Renal cortex interstitium (tissue), 11 donors: Measurements from ENCODE around the gene PTH2. TPM values are rescaled to one million over a fixed set of nuclear protein-coding genes. Genes with fewer than 3 reads are reported as not detected.
A peak's percentile ranks its signal among the peaks of the same experiment; 100 is the strongest.

Source experiments
- DNase-seq, 11 donors: peaks; one replicate each; pipeline ENCODE4 v3.0.0-alpha.2; 2013; ENCODE audit warnings: low read depth in 9 of 11, low spot score in 4 of 11; ENCODE audit errors: extremely low read depth in 1 of 11
- polyA plus RNA-seq, 3 donors: library from polyadenylated mRNA; unstranded; fragments of 120-200 nt; gene quantifications; one replicate each; pipeline ENCODE4 v1.2.1, GENCODE V29; 2013; ENCODE audit not compliant: insufficient read length in 3 of 3

Gene PTH2
- polyA plus RNA-seq, 3 donors, result not detected

DNA sequence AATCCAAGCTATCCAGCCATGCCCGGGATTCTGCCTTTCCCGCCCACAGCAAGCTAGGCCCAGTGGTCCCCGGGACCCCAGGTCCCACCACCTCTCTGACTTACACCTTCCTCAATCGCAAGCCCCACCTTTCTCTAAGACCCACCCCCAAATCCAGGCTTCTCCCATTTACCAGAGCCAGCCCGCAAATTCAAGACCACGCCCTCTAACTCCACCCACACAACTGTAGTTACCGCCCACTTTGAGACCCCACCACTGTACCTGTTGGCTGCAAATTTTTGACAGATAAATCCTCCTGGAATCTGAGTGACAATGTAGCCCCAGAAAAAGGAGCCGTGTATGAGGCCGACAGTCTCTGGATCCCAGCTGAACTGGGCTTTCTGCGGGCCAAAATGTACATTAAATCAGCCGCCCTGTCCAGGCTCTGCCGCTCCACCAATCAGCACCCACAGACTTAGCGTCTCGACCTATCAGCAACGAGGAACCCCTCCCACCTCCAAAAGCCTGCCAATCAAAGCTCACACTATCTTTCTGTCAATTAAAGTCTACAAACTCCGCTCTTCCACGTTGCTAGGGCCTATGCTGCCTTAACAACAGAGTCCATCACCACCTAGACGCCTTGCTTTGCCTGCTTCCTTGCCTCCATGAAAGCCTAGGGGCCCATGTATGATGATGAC is 11.8 kb upstream of the PTH2 start:
- DNase-seq, result no peak

DNA sequence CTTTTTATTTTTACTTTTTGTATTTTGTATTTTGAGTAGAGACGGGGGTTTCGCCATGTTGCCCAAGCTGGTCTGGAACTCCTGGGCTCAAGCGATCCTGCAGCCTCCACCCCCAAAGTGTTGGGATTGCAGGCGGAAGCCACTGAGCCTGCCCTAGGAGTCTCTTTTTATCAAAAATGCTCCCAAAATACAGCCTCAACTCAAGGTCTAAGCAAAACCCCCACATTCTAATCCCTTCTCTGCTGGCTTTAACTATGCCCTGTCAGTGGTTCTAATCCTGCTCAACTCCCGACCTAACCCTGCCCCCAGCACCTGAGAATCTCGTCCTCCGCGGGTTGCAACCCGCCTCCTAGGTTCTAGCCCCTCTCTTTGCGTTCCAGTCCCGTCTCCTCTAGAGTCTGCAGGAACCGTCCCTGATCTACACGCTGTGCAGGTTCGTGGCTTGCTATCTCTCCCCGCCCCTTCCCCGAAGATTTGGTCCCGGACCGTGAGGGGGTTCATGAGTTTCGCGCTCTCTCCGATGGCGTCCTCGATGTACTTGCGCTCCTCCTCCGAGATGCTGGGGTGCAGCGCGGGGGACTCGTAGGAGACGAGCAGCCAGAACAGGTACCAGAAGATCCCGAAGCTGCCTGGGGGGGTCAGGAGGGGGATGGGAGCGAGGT is 10.1 kb upstream of the PTH2 start:
- DNase-seq, result no peak

DNA sequence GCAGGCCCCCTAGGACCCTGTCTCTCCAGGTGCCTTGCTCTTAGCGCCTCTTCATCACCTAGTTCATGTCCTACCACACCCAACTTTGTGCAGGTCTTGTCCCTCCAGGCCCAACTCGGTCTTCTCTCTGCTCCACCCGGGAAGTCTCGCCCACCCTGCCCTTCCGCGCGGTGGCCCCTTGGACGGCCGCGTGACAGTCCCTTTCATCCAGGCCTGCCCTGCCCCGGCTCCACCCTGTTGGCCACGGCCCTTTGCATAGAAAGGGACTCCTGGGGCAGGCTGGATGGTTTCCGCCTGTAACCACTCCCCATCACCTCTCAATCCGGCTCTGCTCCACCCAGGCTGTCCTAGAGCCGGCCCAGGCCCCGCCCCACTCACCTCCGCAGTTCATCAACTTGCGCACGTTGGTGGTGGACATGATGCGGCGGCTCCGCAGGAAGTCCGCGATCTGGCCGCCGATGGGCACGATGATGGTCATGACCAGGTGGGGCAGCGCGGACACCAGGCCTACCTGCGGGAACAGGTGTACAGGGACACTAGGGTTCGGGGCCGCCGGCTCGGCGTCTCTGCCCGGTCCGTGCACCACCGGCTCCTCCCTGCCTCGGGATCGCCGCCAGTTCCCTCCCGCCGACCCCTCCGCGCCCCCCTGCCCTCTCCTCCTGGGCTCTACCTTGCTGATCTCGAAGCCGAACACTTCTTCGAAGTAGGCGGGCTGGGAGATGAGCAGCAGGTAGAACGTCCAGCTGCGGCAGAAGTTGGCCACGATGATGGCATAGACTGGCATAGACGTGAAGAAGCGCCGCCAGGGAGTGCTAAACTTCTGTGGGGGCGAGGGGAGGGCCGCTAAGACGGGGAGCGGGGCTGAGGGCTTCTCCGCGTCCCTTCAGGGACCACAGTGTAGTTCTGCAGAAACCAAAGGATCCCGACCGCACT is 9.2 kb upstream of the PTH2 start:
- DNase-seq, result no peak

DNA sequence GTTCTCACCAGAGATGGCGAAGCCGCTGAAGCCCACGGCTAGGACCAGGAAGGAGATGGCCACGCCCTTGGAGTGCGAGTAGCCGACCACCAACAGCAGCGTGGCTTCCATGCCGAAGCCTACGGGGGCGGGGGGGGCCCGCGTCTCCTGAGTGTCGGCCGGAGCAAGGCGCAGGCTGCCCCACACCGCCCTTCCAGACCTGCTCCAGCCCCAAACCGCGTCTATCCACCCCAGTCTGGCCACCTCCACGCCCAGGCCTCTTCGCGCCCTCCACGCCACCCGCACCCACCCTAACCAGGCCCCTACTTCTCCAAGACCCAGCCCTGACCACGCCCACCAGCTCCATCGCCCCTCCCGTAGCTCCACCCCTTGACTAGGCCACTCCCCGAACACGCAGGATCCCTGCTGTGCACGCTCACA is 8.1 kb upstream of the PTH2 start:
- no peak for DNase-seq

DNA sequence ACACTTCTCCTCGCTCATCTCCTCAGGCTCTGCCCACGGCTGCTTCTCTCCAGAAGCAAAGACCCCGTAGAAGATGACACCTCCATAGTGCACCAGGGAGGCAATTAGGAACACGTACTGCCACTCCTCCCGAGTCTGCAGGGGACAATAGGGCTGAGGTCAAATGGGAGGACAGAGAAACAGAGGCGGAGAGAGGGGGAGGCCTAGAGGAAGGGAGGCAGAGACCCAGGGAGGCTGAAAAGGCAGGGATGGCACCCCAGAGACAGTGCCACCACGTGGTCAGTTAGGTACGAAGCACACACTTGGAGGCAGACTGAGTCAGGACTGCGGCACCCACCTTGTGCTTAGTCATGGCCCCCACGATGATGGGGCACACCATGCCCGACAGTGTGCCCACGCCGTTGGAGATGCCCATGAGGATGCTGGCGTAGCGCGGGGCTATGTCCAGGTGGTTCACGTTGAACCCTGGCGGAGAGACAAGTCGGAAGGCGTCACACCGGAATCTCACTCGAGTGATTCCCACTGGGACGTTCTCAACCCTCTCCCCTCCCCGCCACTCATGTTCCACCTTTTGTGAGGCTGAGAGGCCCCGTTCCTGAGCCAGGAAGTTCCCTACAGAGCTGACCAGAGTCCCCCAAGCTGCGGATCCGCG is 7.6 kb upstream of the PTH2 start:
- DNase-seq, result no peak

DNA sequence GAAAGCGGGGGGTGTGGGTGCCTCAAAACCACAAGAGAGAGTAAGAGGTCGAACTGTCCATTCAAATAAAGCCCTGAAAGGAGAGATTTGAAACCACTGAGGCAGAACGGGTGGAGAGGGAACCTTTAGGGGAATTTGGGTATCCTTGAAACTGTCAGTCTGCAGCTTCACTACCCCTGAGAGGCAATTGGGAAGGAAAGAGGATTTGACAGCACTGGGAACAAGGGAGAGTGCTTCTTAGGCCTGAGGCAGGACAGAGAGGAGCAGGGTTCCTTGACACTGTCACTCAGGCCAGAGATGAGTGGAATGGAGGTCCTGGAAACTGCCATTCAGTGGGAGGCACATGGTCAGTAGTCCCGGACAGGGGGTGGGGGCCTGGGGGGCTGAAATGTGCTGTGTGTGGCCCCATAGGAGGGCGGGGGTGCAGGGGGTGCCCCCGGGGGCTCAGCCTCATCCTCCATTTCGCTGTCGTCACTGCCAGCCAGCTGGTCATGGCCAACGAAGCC is 7.0 kb upstream of the PTH2 start:
- DNase-seq, result no peak

DNA sequence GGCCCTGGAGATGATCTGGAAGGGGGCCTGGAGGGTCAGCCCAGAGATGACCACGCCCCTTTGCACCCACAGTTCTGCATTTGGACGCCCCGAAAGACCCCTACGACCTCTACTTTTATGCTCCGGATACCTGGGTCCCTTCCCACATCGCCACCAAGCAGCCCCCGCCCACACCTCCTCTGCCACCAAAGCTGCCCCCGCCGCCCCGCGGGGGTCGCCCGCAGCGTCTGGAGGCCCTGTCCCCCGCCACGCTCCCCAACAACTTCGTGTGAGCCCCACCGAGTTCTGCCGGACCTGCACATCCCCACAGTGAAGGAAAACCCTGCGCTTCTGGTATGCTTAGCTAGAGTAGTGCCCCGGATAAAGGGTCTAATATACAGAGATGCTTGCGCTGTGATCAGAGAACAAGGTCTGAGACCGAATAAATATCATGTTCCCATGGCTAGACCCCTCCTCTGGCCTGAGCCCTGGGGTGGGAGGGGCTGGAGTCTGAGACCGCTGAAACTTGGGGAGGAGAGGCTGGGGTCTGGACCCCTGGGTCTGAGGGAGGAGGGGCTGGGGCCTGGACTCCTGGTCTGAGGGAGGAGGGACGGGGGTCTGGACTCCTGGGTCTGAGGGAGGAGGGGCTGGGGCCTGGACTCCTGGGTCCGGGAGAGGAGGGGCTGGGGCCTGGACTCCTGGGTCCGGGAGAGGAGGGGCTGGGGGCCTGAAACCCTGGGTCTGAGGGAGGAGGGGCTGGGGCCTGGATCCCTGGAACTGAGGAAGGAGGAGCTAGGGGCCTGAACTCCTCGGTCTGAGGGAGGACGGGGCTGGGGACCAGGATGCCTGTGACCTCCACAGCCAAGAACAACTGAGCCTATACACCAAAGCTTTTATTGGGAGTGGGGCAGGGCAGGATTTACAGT is 5.6 kb upstream of the PTH2 start:
- DNase-seq, result no peak

DNA sequence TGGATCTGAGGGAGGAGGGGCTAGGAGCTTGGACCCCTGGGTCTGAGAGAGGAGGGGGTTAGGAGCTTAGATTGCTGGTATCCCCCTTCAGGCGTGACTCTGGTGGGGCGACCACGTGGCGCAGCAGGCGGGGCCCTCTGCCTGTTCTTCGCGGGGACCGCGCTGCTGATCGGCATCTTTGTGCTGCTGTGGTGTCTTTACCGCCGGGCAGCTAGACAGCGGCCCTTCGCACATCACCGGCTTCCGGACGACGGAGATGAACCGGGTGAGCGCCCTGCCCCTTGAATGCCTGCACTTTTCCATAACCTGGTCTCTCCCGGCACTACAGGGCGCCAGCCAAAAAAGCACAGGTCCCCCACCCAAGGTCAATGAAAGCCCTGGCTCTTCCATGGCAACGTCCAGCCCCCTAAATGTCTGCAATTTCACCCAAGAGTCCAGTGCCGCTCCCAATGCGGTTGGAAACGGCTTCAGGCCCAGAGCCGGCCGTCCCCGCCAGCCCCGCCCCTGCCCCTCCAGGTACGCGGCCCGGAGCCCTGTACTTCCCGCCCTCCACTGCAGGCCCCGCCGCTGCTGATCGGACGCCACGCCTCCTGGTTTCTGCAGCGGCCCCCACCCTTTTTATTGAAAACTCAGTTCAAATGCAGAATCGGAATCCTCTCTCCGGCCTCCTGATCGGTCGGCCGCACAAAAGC is 4.8 kb upstream of the PTH2 start:
- DNase-seq, result no peak

DNA sequence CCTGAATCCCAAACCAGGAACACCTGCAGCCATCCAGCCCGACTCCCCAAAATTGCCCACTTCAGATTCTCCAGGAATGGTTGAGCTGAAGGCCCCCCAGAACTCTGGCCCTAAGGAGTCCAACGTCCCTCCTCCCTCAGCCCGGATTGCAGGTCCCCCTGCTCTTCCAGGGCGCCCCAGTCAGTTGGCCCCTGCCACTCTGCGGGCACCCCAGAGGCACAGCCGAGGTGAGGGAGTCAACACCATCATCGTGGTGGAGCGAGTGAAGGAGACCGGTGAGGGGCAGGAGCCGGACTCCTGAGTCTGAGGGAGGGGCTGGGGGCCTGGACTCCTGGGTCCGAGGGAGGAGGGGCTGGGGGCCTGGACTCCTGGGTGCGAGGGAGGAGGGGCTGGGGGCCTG is 4.1 kb upstream of the PTH2 start:
- no peak for DNase-seq

DNA sequence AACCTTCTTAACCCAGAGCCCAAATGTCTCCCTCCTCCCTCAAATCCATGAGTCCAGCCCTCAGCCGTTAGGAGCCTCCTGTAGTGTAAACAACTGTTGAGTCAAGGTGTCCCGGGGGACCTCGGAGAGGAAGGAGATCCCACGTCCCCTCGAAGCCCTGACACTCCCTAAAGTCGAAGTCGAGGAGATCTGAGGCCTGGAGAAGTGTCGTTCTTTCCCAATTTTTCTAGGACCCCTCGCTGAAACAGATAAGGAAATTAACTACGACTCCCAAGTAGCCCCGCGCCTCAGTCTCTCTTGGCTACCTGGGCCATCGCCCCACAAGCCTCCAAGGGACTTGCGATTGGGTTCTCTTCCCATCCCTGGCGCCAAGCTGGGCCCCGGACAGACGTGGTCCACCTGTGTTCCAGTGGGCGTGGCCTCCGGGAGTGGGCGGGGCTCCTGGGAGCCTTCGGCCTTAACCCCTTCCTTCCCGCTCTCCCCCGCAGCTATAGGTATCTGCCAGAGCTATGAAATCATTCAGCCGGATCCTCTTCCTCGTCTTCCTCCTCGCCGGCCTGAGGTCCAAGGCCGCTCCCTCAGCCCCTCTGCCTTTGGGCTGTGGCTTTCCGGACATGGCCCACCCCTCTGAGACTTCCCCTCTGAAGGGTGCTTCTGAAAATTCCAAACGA is 2.8 kb upstream of the PTH2 start:
- DNase-seq, result no peak

DNA sequence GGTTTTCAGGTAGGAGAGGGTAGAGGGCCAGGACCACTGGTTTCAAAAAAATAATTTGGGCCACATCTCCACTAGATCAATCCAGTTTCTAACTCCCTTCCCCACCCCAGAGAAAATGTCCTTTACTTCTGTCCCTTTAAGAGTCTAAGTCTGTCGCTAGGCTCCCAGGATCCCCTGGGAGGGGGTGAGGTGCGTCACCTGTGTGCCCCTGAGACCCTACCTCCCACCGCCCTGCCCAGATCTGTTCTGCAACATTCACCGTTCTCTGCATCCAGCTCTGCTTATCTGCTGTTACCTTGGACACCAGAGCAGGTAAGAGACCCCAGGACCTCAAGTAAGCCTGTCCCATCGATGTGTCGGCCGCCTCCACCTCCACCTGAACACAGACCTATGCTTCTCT is 1.9 kb upstream of the PTH2 start, which contains the start of gene GFY:
GFY (plus strand) TSS at position 211 of the 400 bp plus-strand sequence. CDS start 1,043 bp downstream, outside the sequence.
- no peak for DNase-seq

DNA sequence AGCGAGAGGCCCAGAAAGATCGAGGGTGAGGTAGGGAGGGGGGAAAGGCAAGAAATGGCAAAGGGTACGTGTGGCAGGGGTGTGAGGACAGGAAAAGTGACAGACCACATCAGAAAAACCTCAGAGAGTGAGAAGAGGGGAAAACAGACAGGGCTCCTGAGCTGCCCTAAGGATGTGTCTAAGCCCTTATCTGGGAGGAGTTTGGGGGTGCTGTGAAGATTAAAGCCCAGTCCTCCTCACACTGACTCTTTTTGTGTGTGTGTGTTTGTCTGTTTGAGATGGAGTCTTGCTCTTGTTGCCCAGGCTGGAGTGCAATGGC is 703 bp upstream of the PTH2 start:
- no peak for DNase-seq

DNA sequence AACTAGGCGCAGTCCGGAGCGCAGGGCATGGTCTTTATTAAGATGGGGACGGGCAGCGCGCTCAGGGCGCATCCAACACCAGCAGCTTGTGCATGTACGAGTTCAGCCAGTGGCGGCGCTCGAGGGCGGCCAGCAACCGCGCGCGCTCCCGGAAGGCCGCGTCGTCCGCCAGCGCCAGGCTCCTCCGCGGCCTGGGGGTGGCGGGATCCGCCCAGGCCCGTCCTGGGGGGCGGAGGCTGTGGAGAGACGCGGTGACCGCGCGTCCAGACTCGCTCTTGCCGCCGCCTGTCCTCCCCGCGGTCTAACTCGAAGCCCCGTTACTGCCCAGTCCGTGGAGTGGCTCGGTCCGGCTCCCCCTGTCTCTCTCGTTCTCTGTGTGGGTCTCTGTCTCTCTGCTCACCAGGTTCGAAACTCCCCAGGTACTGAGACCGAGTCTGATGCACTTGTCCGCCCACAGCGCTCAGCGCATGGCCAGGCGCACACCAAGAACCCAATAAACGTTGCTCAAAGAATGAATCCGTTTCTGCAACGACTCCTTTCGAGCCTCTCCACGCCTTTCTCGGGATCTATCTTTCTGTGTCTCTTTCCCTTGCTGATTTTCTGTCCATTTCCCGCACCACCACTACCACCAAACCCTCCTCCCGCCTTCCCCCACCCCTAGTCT is 702 bp downstream of the PTH2 start:
- DNase-seq, result peak in 1 of 11 donors; percentile 45

DNA sequence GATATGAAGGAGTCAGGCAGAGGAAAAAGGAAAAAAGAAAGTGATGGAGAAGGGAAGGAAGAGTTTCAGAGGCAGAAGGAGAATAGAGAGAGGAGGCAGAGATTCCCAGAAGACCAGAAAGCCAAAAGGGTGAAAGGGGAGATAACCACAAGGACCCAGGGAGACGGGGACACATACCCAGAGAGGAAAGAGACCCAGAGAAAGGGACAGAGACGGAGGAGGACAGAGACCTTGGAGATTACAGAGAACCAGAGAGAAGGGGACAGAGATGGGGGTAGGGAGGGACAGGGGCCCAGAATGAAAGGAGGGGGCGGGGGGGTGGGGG is 1.4 kb downstream of the PTH2 start:
- no peak for DNase-seq

DNA sequence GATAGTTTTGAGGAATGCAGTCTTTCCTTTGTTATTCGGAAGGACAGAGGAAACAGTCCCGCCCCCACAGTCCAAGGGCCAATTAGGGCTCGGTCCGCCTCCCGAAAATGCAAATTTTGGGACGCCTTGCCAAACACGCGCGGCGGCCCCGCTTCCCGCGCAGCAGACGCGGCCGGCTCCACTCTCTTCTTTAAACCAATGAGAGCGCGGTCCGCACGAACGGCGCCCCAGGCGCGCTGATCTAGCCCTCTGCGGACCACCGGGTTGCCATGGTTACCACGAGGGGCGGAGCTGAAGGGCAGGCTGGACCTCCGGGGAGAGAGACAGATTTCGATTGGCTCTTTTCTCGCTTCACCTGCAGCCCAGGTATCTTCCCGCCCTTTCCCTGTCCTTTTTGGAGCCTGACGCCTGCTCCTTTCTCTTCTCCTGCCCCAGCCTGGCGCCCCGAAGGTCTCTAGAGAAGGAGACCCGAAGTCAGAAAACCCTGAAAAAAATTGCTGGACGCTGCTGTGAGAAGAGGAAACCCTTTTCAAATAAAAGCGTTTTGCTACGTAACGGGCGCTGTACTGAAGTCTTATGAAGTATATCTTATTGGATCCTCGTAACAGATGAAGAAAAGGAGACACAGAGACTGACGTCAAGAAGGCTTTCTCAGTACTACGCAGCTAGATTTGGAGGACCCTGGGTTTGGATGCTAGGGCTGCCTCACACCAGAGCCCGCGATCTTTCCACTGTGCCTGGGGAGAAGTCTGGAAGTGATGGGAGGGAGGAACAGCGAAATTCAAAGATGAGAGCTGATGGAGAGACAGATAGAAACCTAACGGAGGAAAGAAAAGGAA is 2.0 kb downstream of the PTH2 start:
- peak in 10 of 11 donors; percentile 47 to 75 (median 68) for DNase-seq

DNA sequence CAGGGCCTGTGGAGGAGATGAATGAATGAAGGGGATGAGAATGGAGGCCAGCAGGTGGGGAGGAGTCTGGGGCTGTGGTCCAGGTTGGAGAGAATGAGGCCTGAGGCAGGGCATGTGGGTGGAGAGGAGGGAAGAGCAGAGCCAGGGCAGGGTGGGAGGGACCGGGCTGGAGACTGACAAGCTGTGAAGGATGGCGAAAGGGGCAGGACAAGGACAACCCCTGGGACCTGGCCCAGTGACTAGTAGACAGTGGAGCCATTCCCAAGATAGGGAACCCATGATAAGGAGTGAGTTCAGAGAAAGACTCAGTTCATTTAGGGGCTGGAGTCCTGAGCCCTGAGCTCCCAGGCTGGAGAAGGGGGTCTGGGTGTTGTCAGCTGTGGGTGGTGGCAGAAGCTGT is 3.0 kb downstream of the PTH2 start:
- no peak for DNase-seq
